Measurements from ENCODE around the gene PIK3R4. TPM values are rescaled to one million over a fixed set of nuclear protein-coding genes. Genes with fewer than 3 reads are reported as not detected.

PIK3R4 gene
- total RNA-seq, 1 donor from 2014 or later: 101 TPM

DNA sequence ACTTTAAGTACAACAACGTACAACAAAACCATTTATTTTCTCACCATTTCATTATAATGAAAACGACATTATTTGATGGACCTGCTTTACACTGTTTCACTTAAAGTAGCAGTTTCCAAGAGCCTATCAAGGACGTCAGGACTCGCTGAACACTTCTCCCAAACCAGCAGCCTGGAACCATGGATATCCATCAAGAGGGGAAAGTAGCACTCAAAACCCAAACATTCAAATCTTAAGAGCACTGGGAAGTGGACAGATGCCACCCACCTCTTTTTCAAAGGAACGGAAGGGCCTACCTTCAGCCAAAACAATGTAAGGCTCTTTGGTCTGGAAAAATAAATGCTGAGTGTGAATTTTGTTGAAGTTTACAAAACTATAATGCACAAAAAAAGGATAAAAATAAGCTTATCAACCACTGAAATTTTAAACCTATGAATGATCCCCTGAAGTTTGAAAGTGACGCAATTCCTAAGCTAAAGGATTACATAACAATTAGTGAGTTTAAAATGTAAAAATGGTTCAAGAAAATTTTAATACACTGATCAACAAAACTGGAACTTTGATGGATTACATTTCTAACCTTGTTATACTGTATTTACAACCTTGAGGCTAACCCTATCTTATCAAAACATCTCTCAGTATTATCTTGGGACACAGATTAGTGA lies 4.6 kb downstream of the PIK3R4 start:
- Histone ChIP-seq H3K27me3 (no peaks in the 10 kb centered on the region), H3K4me1 (peaks cover 2 to 23% of the 10 kb centered on the region in 2 donors), H3K9me3 (no peaks in the 10 kb centered on the region), H3K36me3 (peaks cover 0 to 13% of the 10 kb centered on the region in 2 donors), H3K27ac (no peak overlapping the region), H3K4me3 (no peak overlapping the region)
- intact Hi-C loops (cut with DNase I): no loop called here
- TF ChIP-seq CTCF (IDR thresholded peaks at IDR 0.05): no peak
- DNase-seq (ENCODE audit: low spot score in 2 of 2): no peak

GRCh38 chr3:130739848-130740247 lies 6.8 kb downstream of the PIK3R4 start:
- Histone ChIP-seq H3K36me3 (peaks cover 0 to 18% of the 10 kb centered on the region in 2 donors), H3K27me3 (no peaks in the 10 kb centered on the region), H3K4me1 (peaks cover 0 to 15% of the 10 kb centered on the region in 2 donors), H3K9me3 (no peaks in the 10 kb centered on the region), H3K4me3 (no peak overlapping the region), H3K27ac (no peak overlapping the region)
- intact Hi-C loops (cut with DNase I): no loop called here
- no peak for TF ChIP-seq CTCF (IDR thresholded peaks at IDR 0.05)
- DNase-seq (ENCODE audit: low spot score in 2 of 2): no peak

- H3K4me1 ChIP-seq: peaks cover 0 to 2% of the 10 kb centered on the region in 2 donors
- intact Hi-C loops (cut with DNase I): no loop called here
- DNase-seq (ENCODE audit: low spot score in 2 of 2): no peak
- no peaks in the 10 kb centered on the region for H3K9me3 ChIP-seq
- no peaks in the 10 kb centered on the region for H3K27me3 ChIP-seq
- H3K36me3 ChIP-seq: peaks cover 5 to 18% of the 10 kb centered on the region in 2 donors
- no peak for TF ChIP-seq CTCF (IDR thresholded peaks at IDR 0.05)
- H3K27ac ChIP-seq: no peak overlapping the region
- no peak overlapping the region for H3K4me3 ChIP-seq
Observed at GRCh38 chr3:130738241-130738640, 8.4 kb downstream of the PIK3R4 start.

DNA sequence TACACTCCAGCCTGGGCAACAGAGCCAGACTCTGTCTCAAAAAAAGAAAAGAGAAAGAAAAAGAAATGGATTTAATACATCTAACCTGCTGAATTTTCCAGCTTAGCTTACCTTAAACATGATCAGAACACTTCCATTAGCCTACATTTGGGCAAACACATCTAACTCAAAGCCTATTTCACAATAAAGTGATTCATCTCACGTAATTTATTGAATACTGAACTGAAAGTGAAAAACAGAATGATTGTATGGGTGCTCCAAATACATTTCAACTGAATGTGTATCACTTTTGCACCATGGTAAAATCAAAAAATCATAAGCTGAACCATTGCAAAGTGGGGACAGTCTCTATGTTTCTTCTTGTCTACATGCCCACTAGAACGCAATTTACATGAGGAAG lies 9.0 kb downstream of the PIK3R4 start:
- H3K36me3 ChIP-seq: peaks cover 9 to 21% of the 10 kb centered on the region in 2 donors
- intact Hi-C loops (cut with DNase I): no loop called here
- no peak for TF ChIP-seq CTCF (IDR thresholded peaks at IDR 0.05)
- no peak for DNase-seq (ENCODE audit: low spot score in 2 of 2)
- no peaks in the 10 kb centered on the region for H3K9me3 ChIP-seq
- peaks cover 0 to 2% of the 10 kb centered on the region in 2 donors for H3K4me1 ChIP-seq
- H3K27ac ChIP-seq: no peak overlapping the region
- no peak overlapping the region for H3K4me3 ChIP-seq
- H3K27me3 ChIP-seq: no peaks in the 10 kb centered on the region

DNA sequence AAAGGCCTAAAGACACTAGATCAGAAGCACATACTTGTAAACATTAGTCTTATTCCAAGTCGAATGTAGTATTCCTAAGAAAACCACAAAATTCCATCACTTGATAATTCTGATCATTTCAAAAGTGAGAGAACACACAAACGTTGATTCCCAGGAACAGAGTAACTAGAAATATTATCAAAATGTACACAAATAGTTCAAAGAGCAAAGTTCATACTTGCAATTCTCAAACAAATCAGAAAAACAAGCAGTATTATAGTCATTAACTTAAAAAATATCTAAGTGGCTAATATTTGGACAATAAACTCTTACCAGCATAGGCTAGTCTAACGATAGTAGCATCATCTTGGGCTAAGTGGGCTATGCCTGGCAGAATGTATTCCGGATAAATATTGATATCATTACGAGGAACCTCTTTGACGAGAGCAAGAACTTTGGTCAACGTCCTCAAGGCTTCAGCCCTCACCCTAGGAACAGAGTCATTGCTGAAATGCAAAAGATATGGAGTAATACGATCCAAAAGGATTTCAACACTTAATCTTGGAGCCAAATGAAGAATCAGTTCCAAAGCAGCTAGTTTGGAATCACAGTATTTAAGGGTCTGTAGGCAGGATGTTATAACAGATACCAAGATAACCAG lies 13.3 kb downstream of the PIK3R4 start:
- Histone ChIP-seq H3K27ac (no peak overlapping the region), H3K27me3 (no peaks in the 10 kb centered on the region), H3K36me3 (peaks cover 9 to 13% of the 10 kb centered on the region in 2 donors)

More for the DNA sequence above, 13.3 kb downstream of the PIK3R4 start:
- H3K4me3 ChIP-seq: no peak overlapping the region
- no peak for TF ChIP-seq CTCF (IDR thresholded peaks at IDR 0.05)
- intact Hi-C loops (cut with DNase I): no loop called here
- DNase-seq (ENCODE audit: low spot score in 2 of 2): no peak
- H3K9me3 ChIP-seq: no peaks in the 10 kb centered on the region
- no peaks in the 10 kb centered on the region for H3K4me1 ChIP-seq
